ENCODE data around the gene QSOX2.

- TF ChIP-seq GATA2 (IDR thresholded peaks at IDR 0.05; ENCODE audit: low read depth, low read length) = no peak
- TF ChIP-seq GATA3 (IDR thresholded peaks at IDR 0.05; ENCODE audit: low read depth, low read length) = no peak
Measured at GRCh38 chr9:136240941-136241340, 4.7 kb downstream of the QSOX2 start.
